Smooth muscle cell (in vitro differentiated cells): ENCODE results near the gene AQP12B. TPM values are rescaled to one million over a fixed set of nuclear protein-coding genes. Genes with fewer than 3 reads are reported as not detected.

Experiments used
- DNase-seq: peaks from one replicate; lab custom pipeline; 2025; ENCODE audit not compliant: unreplicated experiment; lab: John Stamatoyannopoulos, UW
- H2AFZ ChIP-seq: fragments of 200-600 bp; sonication (generic); 2 replicates; pipeline ENCODE4 v1.6.0; 2016; ENCODE audit warnings: antibody characterized with exemption, low read depth, mild to moderate bottlenecking
- H3F3A ChIP-seq: fragments of 200-600 bp; sonication (generic); 2 replicates; pipeline ENCODE4 v1.6.0; 2017; ENCODE audit warnings: antibody characterized with exemption, low read depth
- H3K27ac ChIP-seq: fragments of 200-600 bp; sonication (generic); 2 replicates; pipeline ENCODE4 v1.5.1; 2016; ENCODE audit warnings: low read depth, mild to moderate bottlenecking
- H3K27me3 ChIP-seq: fragments of 200-600 bp; sonication (generic); 2 replicates; pipeline ENCODE4 v1.6.1; 2016; ENCODE audit warnings: low read depth, mild to moderate bottlenecking
- H3K36me3 ChIP-seq: fragments of 200-600 bp; sonication (generic); 2 replicates; pipeline ENCODE4 v1.5.1; 2016; ENCODE audit warnings: low read depth
- H3K4me1 ChIP-seq: fragments of 200-600 bp; sonication (generic); 2 replicates; pipeline ENCODE4 v1.5.1; 2016; ENCODE audit warnings: low read depth
- H3K4me2 ChIP-seq: fragments of 200-600 bp; sonication (generic); 2 replicates; pipeline ENCODE4 v1.6.0; 2016; ENCODE audit warnings: mild to moderate bottlenecking
- H3K4me3 ChIP-seq: fragments of 200-600 bp; sonication (generic); 2 replicates; pipeline ENCODE4 v1.5.1; 2016; ENCODE audit warnings: mild to moderate bottlenecking
- H3K79me2 ChIP-seq: fragments of 200-600 bp; sonication (generic); 2 replicates; pipeline ENCODE4 v1.6.0; 2016; ENCODE audit warnings: low read depth, mild to moderate bottlenecking
- H3K9ac ChIP-seq: fragments of 200-600 bp; sonication (generic); 2 replicates; pipeline ENCODE4 v1.6.0; 2016; ENCODE audit warnings: low read depth
- H3K9me3 ChIP-seq: fragments of 200-600 bp; sonication (generic); replicated peaks from 2 replicates; pipeline ENCODE4 v1.5.1; 2016; ENCODE audit warnings: low read depth
- H4K20me1 ChIP-seq: fragments of 200-600 bp; sonication (generic); 2 replicates; pipeline ENCODE4 v1.6.0; 2016; ENCODE audit warnings: low read depth
- WGBS: methylation state at CpG from one replicate; pipeline ENCODE4 v1.1.7; 2016; ENCODE audit warnings: low lambda C conversion rate; 5-methylcytosine and 5-hydroxymethylcytosine counted together
- polyA plus RNA-seq: library from polyadenylated mRNA; unstranded; fragments of >200 nt; fragmentation: Nextera tagmentation; extraction: Ambion mirVana; gene quantifications from 2 replicates; pipeline ENCODE4 v1.2.1, GENCODE V29; 2016
- total RNA-seq: library from RNA; depleted of rRNA; stranded (reverse); fragments of >200 nt; gene quantifications from 2 replicates; pipeline ENCODE4 v1.2.3, GENCODE V29; 2014
- TF ChIP-seq, protein P1 (sequence below): fragments of 200-600 bp; sonication (generic); IDR thresholded peaks from 2 replicates; pipeline ENCODE4 v1.5.1; 2017; ENCODE audit warnings: borderline replicate concordance, mild to moderate bottlenecking, antibody characterized with exemption; ENCODE audit not compliant: insufficient read depth, poor library complexity, severe bottlenecking

AQP12B gene
- total and polyA plus RNA-seq, 2 experiments from 2014 or later: not detected

GRCh38 chr2:240714747-240715725 lies 32.4 kb upstream of the AQP12B start:
- no peaks in the 10 kb centered on the region for H3K79me2 ChIP-seq
- no peak overlapping the region for H3K27ac ChIP-seq
- H3K9ac ChIP-seq: no peak overlapping the region
- no peaks in the 10 kb centered on the region for H4K20me1 ChIP-seq
- no peak overlapping the region for H3K4me3 ChIP-seq
- no peak overlapping the region for H3K4me2 ChIP-seq
- H3K36me3 ChIP-seq: no peaks in the 10 kb centered on the region
- H3K9me3 ChIP-seq: no peaks in the 10 kb centered on the region
- no peaks in the 10 kb centered on the region for H3F3A ChIP-seq
- H3K4me1 ChIP-seq: no peaks in the 10 kb centered on the region
- 94% methylated on average over 23 of the region's 23 CpGs for WGBS
- TF ChIP-seq, protein P1, sequence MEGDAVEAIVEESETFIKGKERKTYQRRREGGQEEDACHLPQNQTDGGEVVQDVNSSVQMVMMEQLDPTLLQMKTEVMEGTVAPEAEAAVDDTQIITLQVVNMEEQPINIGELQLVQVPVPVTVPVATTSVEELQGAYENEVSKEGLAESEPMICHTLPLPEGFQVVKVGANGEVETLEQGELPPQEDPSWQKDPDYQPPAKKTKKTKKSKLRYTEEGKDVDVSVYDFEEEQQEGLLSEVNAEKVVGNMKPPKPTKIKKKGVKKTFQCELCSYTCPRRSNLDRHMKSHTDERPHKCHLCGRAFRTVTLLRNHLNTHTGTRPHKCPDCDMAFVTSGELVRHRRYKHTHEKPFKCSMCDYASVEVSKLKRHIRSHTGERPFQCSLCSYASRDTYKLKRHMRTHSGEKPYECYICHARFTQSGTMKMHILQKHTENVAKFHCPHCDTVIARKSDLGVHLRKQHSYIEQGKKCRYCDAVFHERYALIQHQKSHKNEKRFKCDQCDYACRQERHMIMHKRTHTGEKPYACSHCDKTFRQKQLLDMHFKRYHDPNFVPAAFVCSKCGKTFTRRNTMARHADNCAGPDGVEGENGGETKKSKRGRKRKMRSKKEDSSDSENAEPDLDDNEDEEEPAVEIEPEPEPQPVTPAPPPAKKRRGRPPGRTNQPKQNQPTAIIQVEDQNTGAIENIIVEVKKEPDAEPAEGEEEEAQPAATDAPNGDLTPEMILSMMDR: no peak
- no peaks in the 10 kb centered on the region for H3K27me3 ChIP-seq
- no peak overlapping the region for H2AFZ ChIP-seq
- DNase-seq: no peak

GRCh38 chr2:240713928-240714746 lies 31.5 kb upstream of the AQP12B start:
- H3K27ac ChIP-seq: no peak overlapping the region
- H3K4me3 ChIP-seq: no peak overlapping the region
- no peaks in the 10 kb centered on the region for H3K9me3 ChIP-seq
- H3K27me3 ChIP-seq: no peaks in the 10 kb centered on the region
- H3K79me2 ChIP-seq: no peaks in the 10 kb centered on the region
- H3F3A ChIP-seq: no peaks in the 10 kb centered on the region
- H3K4me1 ChIP-seq: no peaks in the 10 kb centered on the region
- 93% methylated on average over 26 of the region's 26 CpGs for WGBS
- no peak overlapping the region for H3K9ac ChIP-seq
- no peak for DNase-seq
- no peak overlapping the region for H3K4me2 ChIP-seq
- H4K20me1 ChIP-seq: no peaks in the 10 kb centered on the region
- no peaks in the 10 kb centered on the region for H3K36me3 ChIP-seq
- TF ChIP-seq, protein P1: no peak
- no peak overlapping the region for H2AFZ ChIP-seq

DNA sequence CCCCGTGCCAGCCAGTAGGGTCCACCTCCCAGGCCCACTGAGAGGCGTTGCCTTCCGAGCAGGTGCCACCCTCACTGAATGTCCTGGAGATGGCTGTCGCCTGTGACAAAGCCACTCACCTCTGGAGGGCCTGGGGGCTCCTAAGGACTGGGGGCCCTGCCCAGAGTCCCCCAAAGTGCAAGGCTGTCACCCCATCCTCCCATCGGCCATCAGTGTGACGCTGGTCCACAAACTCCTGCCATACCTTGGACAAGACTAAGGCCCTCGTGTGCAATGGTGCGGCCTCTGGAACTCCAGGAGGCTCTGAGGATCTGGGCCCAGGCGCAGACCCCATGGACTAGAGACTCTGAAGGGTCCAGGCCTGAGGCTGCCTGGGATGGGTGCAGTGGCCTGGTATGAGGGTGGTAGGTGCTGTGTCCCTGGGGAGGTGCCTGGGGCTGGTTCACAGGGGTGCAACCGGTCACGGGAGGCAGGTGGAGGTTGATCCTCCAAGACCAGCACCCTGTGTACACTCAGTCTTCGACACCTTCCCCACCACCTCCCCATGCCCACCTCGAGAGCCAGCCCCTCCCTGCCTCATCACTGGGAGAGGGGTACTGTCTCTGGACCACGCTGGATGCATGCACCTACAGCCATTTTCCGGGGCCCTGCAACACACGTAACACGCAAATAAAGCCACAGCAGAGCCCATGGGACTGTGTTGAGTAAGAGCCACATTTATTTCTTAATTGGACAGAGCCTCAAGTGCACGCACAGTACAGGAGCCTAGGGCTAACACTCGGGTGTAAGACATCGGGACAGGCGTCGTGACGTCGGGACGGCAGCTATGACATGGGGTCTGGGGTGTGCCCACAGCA lies 30.6 kb upstream of the AQP12B start:
- H3K4me2 ChIP-seq: no peak overlapping the region
- H3K4me1 ChIP-seq: no peaks in the 10 kb centered on the region
- TF ChIP-seq, protein P1: no peak
- WGBS: 90% methylated on average over 23 of the region's 25 CpGs
- DNase-seq: no peak
- H3K9me3 ChIP-seq: no peaks in the 10 kb centered on the region
- H3K9ac ChIP-seq: no peak overlapping the region
- H3K27ac ChIP-seq: no peak overlapping the region
- no peaks in the 10 kb centered on the region for H3F3A ChIP-seq
- H3K36me3 ChIP-seq: no peaks in the 10 kb centered on the region
- no peaks in the 10 kb centered on the region for H3K79me2 ChIP-seq
- no peaks in the 10 kb centered on the region for H4K20me1 ChIP-seq
- no peaks in the 10 kb centered on the region for H3K27me3 ChIP-seq
- no peak overlapping the region for H3K4me3 ChIP-seq
- H2AFZ ChIP-seq: no peak overlapping the region
